KG1 (cell line): Measurements from ENCODE around the gene BROX.
A peak's percentile ranks its signal among the peaks of the same experiment; 100 is the strongest.
"Not testable (repeated sequence)": the region's sequence is repeated elsewhere in the genome, so short reads cannot be mapped to it uniquely, and the experiment has no call there.

Experiments used
- DNase-seq: peaks from one replicate; lab custom pipeline; 2025; lab: John Stamatoyannopoulos, UW

BROX gene

GRCh38 chr1:222732216-222733159, 20.1 kb downstream of the BROX start:
- no peak for DNase-seq

DNA sequence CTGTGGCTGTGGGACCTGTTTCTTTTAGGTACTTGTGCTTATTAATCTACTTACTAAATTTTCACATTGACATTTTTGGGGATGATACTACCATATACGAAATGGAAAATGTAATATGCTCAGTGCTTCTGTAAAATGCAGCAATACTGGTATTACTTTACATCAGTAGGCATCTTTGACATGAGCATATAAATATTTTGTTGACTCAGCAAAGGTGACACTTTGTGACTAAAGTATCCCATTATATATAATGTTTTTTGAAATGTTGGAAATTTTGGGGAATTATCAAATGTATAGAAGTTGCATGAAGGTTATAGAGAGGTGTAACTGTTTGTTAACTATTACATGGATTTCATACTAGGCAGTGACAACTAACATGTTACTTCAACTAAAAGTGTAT, 22.4 kb downstream of the BROX start:
- DNase-seq, result no peak

- DNase-seq, result no peak
Measured at GRCh38 chr1:222736470-222736869, 24.1 kb downstream of the BROX start.

- DNase-seq, result no peak
Measured at GRCh38 chr1:222736972-222737371, 24.6 kb downstream of the BROX start, which contains the start of gene FAM177B. FAM177B (plus strand) TSS chr1:222737202; CDS start chr1:222746546, 9,344 bp downstream.

GRCh38 chr1:222739465-222739864, 27.1 kb downstream of the BROX start:
- DNase-seq, result no peak

DNA sequence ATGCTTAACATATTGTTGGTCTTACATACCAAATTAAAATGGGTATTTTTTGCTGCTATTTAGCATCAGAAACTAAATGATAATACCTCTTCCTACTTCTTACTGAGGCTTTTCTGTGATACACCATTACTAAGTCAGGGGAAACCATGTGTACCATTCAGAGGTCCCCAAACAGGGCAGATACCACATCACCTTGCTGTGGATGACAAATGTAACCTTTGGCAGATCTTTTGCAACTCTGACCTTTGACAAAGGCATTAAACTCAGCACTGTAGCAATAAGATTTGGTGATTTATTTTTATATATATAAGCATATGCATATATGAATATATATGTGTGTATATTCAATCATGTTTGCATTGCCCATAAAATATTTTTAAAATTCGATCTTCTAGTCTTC, 27.6 kb downstream of the BROX start:
- DNase-seq, result no peak

GRCh38 chr1:222741630-222742457, 29.5 kb downstream of the BROX start:
- not testable (repeated sequence) for DNase-seq

GRCh38 chr1:222749927-222750326, 37.6 kb downstream of the BROX start:
- DNase-seq, result no peak

DNA sequence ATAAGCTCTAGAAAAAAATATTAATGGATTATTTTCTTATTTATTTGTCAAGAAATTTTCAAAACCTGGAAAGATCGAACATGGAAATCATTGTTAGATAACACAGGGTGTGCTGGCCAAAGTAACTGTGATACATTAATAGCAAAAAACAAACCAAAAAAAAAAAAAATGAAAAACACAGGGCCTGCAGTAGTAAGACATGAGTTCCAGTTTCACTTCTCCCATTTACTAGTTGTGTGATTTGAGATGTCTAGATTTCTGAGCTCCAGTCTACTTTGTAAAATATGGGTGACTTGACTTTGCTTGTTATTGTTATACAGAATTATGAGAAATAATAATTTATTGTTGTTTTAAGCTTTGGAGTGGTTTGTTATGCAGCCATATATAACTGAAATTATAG, 38.3 kb downstream of the BROX start:
- DNase-seq, result no peak

- DNase-seq, result no peak
Measured at GRCh38 chr1:222751255-222751654, 38.9 kb downstream of the BROX start.

- no peak for DNase-seq
Measured at GRCh38 chr1:222754366-222755139, 42.2 kb downstream of the BROX start.

- DNase-seq, result no peak
Measured at GRCh38 chr1:222757646-222758268, 45.4 kb downstream of the BROX start.

GRCh38 chr1:222759451-222760035, 47.2 kb downstream of the BROX start:
- no peak for DNase-seq

DNA sequence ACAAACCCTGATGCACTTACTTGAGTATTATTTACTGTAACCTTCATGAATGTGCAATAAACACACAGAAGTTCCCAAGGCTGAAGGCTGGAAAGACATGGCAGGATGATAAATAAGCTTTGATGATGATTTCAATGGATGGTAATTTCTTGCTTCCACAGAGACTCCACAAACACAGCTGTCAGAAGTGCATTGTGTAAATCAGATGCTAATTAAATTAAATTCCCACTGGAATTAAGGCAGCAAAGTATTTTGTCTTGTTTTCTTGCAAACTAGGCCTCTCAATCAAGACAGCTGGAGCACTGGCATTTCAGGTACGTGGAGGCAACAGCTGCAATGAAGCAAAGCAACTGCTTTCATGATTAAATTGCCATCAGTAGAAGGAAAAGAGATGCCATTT, 48.7 kb downstream of the BROX start:
- no peak for DNase-seq

DNA sequence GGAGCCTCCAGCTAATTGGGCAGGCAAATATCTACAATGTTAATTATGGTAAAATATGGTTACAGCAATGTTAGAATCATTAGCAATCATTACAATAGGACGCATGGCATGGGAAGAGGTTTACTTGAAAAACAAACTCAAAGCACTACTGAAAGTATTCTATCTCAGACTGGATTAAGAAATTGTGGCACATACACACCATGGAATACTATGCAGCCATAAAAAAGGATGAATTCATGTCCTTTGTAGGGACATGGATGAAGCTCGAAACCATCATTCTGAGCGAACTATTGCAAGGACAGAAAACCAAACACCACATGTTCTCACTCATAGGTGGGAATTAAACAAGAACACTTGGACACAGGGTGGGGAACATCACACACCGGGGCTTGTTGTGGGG, 49.8 kb downstream of the BROX start:
- not testable (repeated sequence) for DNase-seq

DNA sequence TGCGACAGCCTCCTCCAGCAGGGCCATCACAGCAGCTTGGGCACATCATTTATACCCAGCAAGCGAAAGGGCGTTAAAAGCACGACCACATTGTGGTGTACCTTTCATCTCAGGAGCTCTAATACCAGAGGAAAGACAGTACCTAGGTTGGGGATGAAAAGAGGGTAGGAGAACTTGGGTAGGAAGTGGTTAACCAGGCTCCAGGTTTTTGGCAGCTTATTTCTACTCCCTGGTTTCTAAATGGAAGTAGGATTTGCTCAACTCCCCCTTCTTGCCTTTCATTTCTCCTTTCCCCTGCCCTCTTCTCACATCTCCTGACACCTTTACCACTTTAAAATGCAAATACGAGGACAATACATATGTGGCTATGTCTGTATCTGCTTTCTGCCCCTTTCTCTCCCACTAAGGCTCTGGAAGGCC, 54.8 kb downstream of the BROX start:
- no peak for DNase-seq

GRCh38 chr1:222768592-222768991, 56.2 kb downstream of the BROX start:
- DNase-seq, result no peak

GRCh38 chr1:222769181-222769580, 56.8 kb downstream of the BROX start:
- no peak for DNase-seq

DNA sequence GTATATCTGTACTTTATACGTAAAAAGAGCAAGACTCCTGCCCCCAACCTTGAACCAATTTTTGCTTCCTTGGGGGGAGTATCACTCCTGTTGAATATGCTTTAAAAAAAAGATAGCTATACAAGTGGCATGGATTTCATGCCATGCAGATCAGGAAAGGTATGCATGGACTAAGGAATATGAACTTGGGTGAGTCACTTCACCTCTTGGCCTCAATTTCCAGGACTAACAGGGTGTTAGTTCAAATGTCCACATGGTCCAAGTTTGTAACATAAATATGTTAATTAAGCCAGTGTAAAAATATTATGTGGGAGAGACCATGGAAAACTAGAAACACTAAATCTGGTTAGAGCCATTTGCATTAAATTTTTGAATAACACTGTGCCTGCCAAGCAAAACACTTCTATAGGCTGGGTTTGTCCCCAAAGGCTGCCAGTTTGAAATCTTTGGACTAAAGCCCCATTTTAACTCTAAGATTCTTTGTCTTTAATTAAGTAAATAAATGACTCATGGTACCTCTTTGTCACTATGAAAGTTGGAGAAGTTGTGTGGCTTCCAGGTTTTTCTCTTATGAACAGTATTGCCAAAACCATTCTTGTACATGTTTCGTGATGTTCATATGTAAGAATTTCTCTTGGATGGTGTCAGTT, 57.7 kb downstream of the BROX start:
- no peak for DNase-seq

GRCh38 chr1:222772996-222773379, 60.6 kb downstream of the BROX start:
- peak; percentile 68 for DNase-seq

DNA sequence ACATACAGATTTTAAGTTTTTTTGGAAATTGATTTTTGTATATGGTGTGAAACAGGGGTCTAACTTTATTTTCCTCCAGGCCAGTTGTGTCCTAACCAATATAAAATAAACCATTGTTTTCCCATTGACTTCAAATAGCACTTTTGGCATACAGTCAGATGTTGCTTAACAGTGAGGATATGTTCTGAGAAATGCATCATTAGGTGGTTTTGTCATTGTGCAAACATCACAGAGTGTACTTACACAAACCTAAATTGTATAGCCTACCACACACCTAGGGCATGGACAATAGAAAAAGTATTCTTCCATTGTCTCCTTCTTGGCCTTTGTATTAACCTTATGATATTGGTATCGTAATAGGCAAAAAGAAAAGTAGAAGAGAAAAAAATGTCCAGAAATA, 65.1 kb downstream of the BROX start:
- DNase-seq, result no peak
